ENCODE data around the gene WDR70.
"Not testable (repeated sequence)": the region's sequence is repeated elsewhere in the genome, so short reads cannot be mapped to it uniquely, and the experiment has no call there.

Gene WDR70

DNA sequence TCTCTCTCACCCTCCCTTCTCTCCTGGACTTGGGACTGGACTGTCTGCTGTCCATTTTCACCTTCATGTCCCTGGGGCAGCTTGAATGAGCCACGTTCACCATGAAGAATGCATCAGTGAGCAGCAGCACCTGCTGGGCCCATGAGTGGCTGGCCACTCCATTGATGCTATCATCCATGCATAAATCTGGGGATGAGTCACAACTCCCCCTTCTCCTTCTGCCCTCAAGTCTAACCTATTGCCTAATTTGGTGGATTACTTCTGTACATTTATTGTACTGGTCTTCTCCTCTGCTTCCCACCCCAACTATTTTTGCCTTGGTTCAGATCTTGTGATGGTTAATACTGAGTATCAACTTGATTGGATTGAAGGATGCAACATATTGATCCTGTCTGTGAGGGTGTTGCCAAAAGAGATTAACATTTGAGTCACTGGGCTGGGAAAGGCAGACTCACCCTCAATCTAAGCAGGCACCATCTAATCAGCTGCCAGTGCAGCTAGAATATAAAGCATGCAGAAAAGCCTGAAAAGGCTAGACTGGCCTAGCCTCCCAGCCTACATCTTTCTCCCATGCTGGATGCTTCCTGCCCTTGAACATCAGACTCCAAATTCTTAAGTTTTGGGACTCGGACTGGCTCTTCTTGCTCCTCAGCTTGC lies 414.0 kb downstream of the WDR70 start:
- TF ChIP-seq, protein P1, sequence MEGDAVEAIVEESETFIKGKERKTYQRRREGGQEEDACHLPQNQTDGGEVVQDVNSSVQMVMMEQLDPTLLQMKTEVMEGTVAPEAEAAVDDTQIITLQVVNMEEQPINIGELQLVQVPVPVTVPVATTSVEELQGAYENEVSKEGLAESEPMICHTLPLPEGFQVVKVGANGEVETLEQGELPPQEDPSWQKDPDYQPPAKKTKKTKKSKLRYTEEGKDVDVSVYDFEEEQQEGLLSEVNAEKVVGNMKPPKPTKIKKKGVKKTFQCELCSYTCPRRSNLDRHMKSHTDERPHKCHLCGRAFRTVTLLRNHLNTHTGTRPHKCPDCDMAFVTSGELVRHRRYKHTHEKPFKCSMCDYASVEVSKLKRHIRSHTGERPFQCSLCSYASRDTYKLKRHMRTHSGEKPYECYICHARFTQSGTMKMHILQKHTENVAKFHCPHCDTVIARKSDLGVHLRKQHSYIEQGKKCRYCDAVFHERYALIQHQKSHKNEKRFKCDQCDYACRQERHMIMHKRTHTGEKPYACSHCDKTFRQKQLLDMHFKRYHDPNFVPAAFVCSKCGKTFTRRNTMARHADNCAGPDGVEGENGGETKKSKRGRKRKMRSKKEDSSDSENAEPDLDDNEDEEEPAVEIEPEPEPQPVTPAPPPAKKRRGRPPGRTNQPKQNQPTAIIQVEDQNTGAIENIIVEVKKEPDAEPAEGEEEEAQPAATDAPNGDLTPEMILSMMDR (IDR thresholded peaks at IDR 0.05; ENCODE audit: low read depth, low read length) = no peak
- H3K4me3 ChIP-seq (replicated peaks in 1 of 2; ENCODE audit: low read depth in 2 of 2, low read length in 2 of 2) = no peak overlapping the region
- DNase-seq (ENCODE audit: low read depth in 2 of 2) = peak in 1 of 2 donors; percentile 85

DNA sequence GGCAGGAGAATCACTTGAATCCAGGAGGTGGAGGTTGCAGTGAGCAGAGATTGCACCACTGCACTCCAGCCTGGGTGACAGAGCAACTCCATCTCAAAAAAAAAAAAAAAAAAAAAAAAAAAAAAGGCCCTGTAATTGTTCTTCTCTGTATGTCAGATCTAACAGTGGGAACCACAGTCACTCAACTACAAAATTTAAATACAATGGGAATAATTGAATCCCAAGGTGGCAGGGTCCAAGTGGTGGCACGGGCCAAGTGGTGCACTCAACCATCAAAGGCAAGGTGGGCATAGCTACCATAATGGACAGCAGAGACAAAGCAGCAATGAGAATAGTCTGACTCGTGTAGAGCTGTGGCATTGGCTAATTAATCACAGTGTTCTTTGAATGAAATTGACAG lies 416.2 kb downstream of the WDR70 start:
- H3K4me3 ChIP-seq (replicated peaks in 1 of 2; ENCODE audit: low read depth in 2 of 2, low read length in 2 of 2); DNase-seq (ENCODE audit: low read depth in 2 of 2): not testable (repeated sequence)

DNA sequence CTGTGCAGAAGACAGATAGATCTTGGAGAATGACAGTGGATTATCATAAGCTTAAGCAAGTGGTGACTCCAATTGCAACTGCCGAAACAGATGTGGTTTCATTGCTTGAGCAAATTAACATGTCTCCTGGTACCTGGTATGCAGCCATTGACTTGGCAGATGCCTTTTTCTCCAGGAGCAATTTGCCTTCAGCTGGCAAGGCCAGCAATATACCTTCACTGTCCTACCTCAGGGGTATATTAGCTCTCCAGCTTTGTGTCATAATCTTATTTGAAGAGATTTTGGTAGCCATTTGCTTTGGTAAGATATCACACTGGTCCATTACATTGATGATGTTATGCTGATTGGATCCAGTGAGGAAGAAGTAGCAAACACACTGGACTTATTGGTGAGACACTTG lies 417.3 kb downstream of the WDR70 start:
- not testable (repeated sequence) for DNase-seq (ENCODE audit: low read depth in 2 of 2); H3K4me3 ChIP-seq (replicated peaks in 1 of 2; ENCODE audit: low read depth in 2 of 2, low read length in 2 of 2)

DNA sequence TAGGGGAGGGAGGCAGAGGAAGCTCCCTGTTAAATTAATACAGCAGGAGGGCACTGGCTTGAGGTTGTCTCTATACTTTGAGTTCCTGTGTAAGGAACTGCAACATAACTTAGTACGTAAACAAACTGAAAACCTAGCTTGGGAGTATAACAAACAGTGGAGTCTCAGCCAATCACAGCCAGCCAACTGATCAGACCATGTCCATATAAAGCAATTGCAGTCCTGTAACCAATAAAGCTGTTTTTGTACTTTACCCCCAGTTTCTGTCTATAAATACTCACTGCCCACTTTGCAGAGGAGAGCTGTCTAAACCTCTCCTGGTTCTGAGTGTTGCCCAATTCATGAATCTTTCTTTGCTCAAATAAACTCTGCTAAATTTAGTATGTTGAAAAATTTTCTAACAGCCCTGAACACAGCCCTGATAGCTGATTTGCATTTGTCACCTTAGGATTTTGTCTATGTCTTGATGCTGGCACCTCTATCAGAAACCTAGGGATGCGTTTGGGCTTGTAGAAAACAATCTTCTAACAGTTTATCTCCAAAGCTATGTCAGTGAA lies 420.8 kb downstream of the WDR70 start:
- H3K4me3 ChIP-seq (replicated peaks in 1 of 2; ENCODE audit: low read depth in 2 of 2, low read length in 2 of 2) = no peak overlapping the region
- no peak for DNase-seq (ENCODE audit: low read depth in 2 of 2)
- TF ChIP-seq, protein P1 (IDR thresholded peaks at IDR 0.05; ENCODE audit: low read depth, low read length) = no peak

DNA sequence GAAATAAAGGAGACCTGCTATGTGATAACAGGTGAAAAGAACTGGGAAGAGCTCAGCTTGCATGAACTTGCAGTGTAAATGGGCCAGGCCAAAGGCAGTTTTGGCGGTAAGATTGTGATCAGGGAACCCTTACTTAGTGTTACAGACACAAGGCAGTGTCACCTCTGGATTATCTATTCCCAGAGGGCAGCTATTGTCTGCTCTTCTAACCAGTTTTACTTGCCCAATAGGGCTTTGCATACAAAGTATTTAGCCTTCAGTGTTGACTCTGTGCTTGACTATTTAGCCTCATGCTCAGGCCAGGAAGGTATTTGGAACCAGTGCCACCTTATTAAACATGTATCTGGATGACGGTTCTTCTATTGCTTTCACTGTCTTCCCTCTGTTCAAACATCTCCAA lies 422.4 kb downstream of the WDR70 start:
- no peak overlapping the region for H3K4me3 ChIP-seq (replicated peaks in 1 of 2; ENCODE audit: low read depth in 2 of 2, low read length in 2 of 2)
- DNase-seq (ENCODE audit: low read depth in 2 of 2) = no peak
- TF ChIP-seq, protein P1 (IDR thresholded peaks at IDR 0.05; ENCODE audit: low read depth, low read length) = no peak
